ENCODE results near the gene AMPD1. TPM values are rescaled to one million over a fixed set of nuclear protein-coding genes. Genes with fewer than 3 reads are reported as not detected.

AMPD1 gene
- total and polyA plus RNA-seq, 3 donors from 2014 or later, result 0.12 to 1.5 TPM; not detected in 1

GRCh38 chr1:114735479-114735878 lies 40.1 kb upstream of the AMPD1 start:
- no peaks in the 10 kb centered on the region for H3K36me3 ChIP-seq (ENCODE audit: low read depth, missing control alignments)
- WGBS, 2 donors, result 80 to 88% methylated on average over 1 of the region's 1 CpG
- H3K4me1 ChIP-seq, result no peaks in the 10 kb centered on the region
- TF ChIP-seq POLR2A (IDR thresholded peaks at IDR 0.05), result no peak
- TF ChIP-seq CTCF (IDR thresholded peaks at IDR 0.05), result no peak
- H3K9me3 ChIP-seq, result no peaks in the 10 kb centered on the region
- intact Hi-C loops (cut with DNase I; ENCODE audit: low total_unique reads), result no loop called here
- DNase-seq, result no peak
- no peak overlapping the region for H3K4me3 ChIP-seq
- no peak overlapping the region for H3K27ac ChIP-seq
- H3K27me3 ChIP-seq, result no peaks in the 10 kb centered on the region

DNA sequence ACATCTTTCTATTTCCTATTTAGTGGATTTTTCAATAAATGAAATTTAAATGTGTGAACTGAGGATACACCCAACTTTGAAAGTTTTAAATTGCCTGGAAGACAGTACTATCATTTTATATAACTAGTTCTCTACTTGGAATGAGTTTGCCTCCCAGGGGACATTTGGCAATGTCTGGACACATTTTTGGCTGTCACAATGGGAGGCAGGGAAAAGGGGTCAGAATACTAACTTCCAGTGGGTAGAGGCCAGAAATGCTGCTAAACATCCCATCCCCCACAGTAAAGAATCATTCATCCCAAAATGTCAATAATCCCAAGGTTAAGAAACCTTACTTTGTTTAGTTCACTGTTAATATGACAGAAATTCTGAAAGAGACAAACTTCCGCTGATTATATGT lies 34.4 kb upstream of the AMPD1 start:
- Histone ChIP-seq H3K9me3 (no peaks in the 10 kb centered on the region), H3K36me3 (ENCODE audit: low read depth, missing control alignments) (no peaks in the 10 kb centered on the region), H3K27ac (no peak overlapping the region), H3K4me1 (no peaks in the 10 kb centered on the region), H3K4me3 (no peak overlapping the region), H3K27me3 (no peaks in the 10 kb centered on the region)
- intact Hi-C loops (cut with DNase I; ENCODE audit: low total_unique reads), result no loop called here
- TF ChIP-seq CTCF (IDR thresholded peaks at IDR 0.05) (no peak), POLR2A (IDR thresholded peaks at IDR 0.05) (no peak)
- 90 to 96% methylated on average over 1 of the region's 1 CpG for WGBS, 2 donors
- DNase-seq, result no peak

GRCh38 chr1:114728553-114728952 lies 33.2 kb upstream of the AMPD1 start:
- H3K27me3 ChIP-seq, result no peaks in the 10 kb centered on the region
- intact Hi-C loops (cut with DNase I; ENCODE audit: low total_unique reads), result no loop called here
- TF ChIP-seq CTCF (IDR thresholded peaks at IDR 0.05) (no peak), POLR2A (IDR thresholded peaks at IDR 0.05) (no peak)
- no peak overlapping the region for H3K27ac ChIP-seq
- H3K4me3 ChIP-seq, result no peak overlapping the region
- H3K4me1 ChIP-seq, result no peaks in the 10 kb centered on the region
- no peaks in the 10 kb centered on the region for H3K9me3 ChIP-seq
- no peaks in the 10 kb centered on the region for H3K36me3 ChIP-seq (ENCODE audit: low read depth, missing control alignments)
- WGBS, 2 donors, result 90 to 94% methylated on average over 2 of the region's 2 CpGs
- no peak for DNase-seq

DNA sequence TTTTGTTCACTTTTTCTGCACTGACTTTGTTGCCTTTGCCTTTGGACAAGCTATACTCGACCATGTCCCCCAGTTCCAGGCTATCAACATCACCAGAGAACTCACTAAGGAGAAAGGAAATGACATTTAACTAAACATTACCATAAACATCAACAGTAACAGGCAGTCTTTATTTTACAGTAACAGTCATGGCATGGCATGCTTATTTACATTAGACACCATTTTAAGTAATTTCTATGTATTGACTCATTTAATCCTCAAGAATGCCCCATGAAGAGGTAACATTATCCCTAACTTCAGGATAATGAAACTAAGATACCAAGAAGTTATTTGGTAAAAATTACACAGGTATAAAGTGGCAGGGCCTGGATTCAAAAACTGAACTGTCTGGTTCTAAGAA lies 29.9 kb upstream of the AMPD1 start:
- 80 to 86% methylated on average over 1 of the region's 1 CpG for WGBS, 2 donors
- H3K4me1 ChIP-seq, result no peaks in the 10 kb centered on the region
- H3K4me3 ChIP-seq, result no peak overlapping the region
- TF ChIP-seq CTCF (IDR thresholded peaks at IDR 0.05) (no peak), POLR2A (IDR thresholded peaks at IDR 0.05) (no peak)
- no peak for DNase-seq
- intact Hi-C loops (cut with DNase I; ENCODE audit: low total_unique reads), result no loop called here
- H3K27me3 ChIP-seq, result no peaks in the 10 kb centered on the region
- no peak overlapping the region for H3K27ac ChIP-seq
- no peaks in the 10 kb centered on the region for H3K9me3 ChIP-seq
- no peaks in the 10 kb centered on the region for H3K36me3 ChIP-seq (ENCODE audit: low read depth, missing control alignments)

GRCh38 chr1:114723915-114724314 lies 28.6 kb upstream of the AMPD1 start:
- Histone ChIP-seq H3K4me3 (no peak overlapping the region), H3K27me3 (no peaks in the 10 kb centered on the region), H3K4me1 (no peaks in the 10 kb centered on the region), H3K9me3 (no peaks in the 10 kb centered on the region), H3K27ac (no peak overlapping the region), H3K36me3 (ENCODE audit: low read depth, missing control alignments) (no peaks in the 10 kb centered on the region)
- intact Hi-C loops (cut with DNase I; ENCODE audit: low total_unique reads), result no loop called here
- 90 to 95% methylated on average over 1 of the region's 1 CpG for WGBS, 2 donors
- DNase-seq, result no peak
- TF ChIP-seq CTCF (IDR thresholded peaks at IDR 0.05) (no peak), POLR2A (IDR thresholded peaks at IDR 0.05) (no peak)

Measured in testis (tissue), 3 donors.